GM19023 (cell line): Measurements from ENCODE around the gene SHKBP1.
A peak's percentile ranks its signal among the peaks of the same experiment; 100 is the strongest.
"Not testable (repeated sequence)": the region's sequence is repeated elsewhere in the genome, so short reads cannot be mapped to it uniquely, and the experiment has no call there.

Experiments
- ATAC-seq: cut with Tn5 transposase; IDR thresholded peaks from one replicate; pipeline ENCODE4 v1.9.1; 2021; ENCODE audit warnings: mild to moderate bottlenecking, moderate library complexity; ENCODE audit not compliant: unreplicated experiment

Gene SHKBP1

DNA sequence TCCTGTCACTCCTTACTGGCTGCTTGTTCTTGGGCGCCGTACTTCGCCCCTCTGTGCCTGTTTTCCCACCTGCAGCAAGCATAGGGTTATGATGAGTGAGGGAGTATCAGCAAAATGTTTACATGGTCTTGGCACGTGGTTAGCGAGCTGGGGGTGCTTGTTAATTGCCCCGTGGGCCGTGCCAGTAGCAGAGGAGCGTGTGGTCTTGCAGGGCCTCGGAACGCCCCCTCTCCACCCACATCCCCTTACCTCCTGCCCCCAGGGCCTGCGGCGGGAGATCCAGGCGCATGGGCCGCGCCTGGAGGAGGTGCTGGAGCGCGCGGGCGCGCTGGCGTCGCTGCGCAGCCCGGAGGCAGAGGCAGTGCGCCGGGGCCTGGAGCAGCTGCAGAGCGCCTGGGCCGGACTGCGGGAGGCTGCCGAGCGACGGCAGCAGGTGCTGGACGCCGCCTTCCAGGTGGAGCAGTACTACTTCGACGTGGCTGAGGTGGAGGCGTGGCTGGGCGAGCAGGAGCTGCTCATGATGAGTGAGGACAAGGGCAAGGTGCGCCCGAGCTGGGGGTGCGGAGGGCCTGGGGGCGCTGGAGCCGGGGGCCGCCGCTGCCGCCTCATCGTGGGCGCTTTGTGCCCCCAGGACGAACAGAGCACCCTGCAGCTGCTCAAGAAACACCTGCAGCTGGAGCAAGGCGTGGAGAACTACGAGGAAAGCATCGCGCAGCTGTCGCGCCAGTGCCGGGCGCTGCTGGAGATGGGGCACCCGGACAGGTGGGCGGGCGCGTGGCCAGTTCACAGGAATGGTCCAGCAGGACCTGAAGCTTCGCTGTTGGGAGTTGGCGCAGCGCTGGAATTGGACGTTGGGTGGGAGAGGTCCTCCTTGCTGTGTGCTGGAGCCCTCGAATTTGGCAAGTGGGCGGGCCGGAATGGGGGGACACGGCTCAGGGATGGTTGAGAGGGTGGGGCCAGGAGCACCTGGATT is 22.5 kb upstream of the SHKBP1 start:
- ATAC-seq: no peak

DNA sequence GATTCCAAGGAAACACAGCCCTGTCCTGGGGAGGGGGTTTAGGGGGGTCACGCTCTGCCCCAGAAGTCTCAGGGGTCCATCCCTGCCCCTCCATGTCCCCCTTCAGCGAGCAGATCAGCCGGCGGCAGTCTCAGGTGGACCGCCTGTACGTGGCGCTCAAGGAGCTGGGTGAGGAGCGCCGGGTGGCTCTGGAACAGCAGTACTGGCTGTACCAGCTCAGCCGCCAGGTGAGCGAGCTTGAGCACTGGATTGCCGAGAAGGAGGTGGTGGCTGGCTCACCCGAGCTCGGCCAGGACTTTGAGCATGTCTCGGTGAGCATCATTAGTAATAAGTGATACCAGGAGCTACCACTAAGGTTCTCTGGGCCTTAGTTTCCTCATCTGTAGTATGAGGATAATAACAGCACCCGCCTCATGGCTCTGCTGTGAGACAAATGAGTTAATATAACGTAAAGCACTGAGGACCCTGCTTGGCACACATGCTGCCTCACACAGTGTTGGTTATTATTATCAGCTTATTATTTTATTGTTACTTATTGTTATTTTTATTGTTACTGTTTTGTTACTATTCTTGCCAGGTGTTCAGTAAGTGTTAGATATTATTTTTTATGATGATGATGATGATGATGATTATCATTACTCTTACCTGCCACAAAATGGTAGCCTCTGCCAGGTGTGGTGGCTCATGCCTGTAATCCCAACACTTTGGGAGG is 20.5 kb upstream of the SHKBP1 start:
- no peak for ATAC-seq

DNA sequence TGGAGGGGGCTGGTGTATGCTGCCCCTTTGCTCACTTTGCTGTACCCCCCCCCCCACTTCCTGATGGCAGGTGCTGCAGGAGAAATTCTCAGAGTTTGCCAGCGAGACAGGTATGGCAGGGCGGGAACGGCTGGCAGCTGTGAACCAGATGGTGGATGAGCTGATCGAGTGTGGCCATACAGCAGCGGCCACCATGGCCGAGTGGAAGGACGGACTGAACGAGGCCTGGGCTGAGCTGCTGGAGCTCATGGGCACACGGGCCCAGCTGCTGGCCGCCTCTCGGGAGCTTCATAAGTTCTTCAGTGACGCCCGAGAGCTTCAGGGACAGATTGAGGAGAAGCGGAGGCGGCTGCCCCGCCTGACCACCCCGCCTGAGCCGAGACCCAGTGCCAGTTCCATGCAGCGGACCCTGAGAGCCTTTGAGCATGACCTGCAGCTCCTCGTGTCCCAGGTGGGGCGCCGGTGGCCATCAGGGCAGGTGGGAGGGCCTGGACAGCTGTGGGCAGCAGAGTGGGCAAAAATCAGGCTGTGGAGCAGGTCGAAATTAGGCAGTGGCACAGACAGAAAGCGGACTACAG is 19.6 kb upstream of the SHKBP1 start:
- no peak for ATAC-seq

- no peak for ATAC-seq
Measured at GRCh38 chr19:40559394-40559793, 17.3 kb upstream of the SHKBP1 start.

- ATAC-seq: no peak
Measured at GRCh38 chr19:40560092-40560507, 16.6 kb upstream of the SHKBP1 start.

GRCh38 chr19:40561947-40562346 is 14.7 kb upstream of the SHKBP1 start:
- no peak for ATAC-seq

- ATAC-seq: not testable (repeated sequence)
Measured at GRCh38 chr19:40564535-40564934, 12.1 kb upstream of the SHKBP1 start.

GRCh38 chr19:40565355-40565754 is 11.3 kb upstream of the SHKBP1 start:
- no peak for ATAC-seq

DNA sequence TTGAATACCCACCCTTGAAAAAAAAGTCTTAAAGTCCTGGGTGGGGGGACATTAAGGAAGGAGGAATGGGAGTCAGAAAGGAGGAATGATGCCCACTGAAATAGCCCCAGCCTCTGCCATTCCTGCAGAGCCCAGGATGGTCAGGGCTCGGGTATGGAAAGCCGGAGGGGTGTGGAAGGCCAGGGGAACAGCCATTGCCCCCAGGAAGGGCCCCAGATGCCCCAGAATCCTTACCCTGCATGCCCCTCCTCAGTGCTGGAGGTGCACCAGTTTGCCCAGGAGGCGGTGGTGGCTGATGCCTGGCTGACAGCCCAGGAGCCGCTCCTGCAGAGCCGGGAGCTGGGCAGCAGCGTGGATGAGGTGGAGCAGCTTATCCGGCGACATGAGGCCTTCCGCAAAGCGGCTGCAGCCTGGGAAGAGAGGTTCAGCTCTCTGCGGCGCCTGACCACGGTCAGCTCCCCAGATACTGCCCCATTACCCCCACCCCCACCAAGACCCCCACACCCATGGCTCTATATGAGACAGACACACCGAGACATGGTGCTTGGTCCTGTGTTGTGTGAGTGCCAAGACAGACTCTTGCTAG is 10.7 kb upstream of the SHKBP1 start:
- no peak for ATAC-seq

DNA sequence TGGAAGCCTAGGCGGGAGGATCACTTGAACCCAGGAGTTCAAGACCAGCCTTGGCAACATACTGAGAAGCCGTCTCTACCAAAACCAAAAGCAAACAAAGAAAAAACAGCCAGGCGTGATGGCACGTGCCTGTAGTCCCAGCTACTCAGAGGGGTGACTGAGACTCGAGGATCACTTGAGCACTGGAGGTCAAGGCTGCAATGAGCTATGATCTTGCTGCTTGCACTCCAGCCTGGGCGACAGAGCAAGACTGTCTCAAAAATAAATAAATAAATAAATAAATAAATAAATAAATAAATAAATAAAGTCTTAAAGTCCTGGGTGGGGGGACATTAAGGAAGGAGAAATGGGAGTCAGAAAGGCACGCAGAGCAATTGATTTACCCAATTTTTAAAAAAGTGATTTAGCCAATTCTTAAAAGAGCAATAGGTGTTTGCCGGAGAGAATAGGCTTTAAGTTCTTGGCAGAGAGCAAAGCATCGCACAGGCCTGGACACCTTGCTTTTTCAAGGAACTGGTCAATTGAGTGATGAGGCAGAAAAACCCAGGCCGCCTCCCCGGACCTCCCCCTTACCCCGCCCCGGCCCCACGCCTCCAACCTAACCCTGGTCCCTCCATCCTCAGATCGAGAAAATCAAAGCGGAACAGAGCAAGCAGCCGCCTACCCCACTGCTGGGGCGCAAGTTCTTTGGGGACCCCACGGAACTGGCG is 9.5 kb upstream of the SHKBP1 start:
- no peak for ATAC-seq

- no peak for ATAC-seq
Measured at GRCh38 chr19:40567750-40568494, 8.8 kb upstream of the SHKBP1 start.

- ATAC-seq: peak; percentile 79
Measured at GRCh38 chr19:40570313-40571004, 6.2 kb upstream of the SHKBP1 start.

- ATAC-seq: no peak
Measured at GRCh38 chr19:40571005-40571318, 5.7 kb upstream of the SHKBP1 start.

DNA sequence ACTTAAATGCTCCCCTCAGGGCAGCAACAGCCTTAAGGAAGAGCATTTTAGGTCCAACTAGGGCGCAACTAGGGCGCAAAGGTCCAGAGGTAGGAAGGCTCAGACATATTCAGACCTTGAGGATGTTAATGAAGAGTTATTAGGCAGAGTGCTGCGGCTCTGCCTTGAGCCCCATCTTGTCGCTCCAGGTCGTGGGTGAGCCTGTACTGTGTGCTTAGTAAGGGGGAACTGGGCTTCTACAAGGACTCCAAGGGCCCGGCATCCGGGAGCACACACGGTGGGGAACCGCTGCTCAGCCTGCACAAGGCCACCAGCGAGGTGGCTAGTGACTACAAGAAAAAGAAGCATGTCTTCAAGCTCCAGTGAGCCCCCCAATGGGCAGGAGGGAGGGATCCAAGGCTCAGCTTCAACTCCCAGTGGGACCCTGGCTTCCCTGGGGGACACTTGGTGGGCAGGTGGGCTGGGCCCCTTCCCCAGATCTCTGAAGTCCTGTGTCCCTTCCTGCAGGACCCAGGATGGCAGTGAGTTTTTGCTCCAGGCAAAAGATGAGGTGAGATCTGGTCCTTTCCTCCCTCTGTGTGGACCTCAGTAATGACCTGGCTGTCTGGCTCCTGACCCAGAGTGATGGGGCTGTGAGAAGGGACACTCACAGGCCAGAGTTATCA is 4.7 kb upstream of the SHKBP1 start:
- no peak for ATAC-seq

- no peak for ATAC-seq
Measured at GRCh38 chr19:40575326-40575725, 1.3 kb upstream of the SHKBP1 start.

DNA sequence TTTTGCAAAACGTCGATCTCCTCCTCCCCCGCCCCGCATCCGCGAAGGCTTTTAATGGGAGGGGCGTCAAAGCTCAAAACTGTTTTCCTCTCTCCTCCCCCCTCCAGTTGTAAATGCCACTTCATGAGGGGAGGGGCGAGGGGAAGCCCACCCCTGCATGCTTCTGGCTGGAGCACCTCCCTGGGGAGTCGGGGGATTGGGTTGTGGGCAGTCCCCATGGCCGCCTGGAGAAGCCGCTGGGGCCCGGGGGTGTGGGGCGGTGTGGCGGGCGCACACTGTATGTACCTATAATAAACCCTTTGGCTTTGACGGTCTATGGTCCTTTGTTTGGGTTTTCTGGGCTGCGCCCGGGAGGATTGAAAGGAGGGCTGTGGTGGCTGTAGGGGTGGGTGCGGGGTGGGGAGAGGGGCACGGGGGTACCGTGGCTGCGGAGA is 505 bp upstream of the SHKBP1 start:
- ATAC-seq: peak; percentile 14

DNA sequence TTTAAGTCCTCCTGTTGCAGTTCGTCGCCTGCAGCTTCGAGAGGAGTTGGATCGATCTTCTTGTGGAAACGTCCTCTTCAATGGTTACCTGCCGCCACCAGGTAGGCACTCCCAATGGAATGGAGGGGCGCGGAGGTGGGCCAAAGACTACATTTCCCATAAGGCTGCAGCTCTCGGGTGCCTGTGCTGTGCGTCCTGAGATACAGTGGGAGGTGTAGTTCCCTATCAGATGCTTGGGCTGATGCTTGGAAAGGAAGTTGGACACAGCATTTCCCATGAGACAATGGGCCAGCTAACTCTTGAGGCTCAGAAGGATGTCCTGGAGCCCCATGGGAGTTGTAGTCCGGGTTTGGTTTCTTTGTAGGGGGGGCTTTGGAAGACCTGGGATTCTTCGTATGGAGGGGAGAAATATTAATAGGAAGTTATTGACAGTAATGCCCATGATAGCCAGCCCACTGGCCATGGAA is 1.8 kb downstream of the SHKBP1 start:
- ATAC-seq: no peak

GRCh38 chr19:40580619-40581018 is 3.9 kb downstream of the SHKBP1 start:
- ATAC-seq: no peak

GRCh38 chr19:40581531-40581930 is 4.9 kb downstream of the SHKBP1 start:
- ATAC-seq: no peak
